HG03280 (cell line): ENCODE measurements around the gene GDA.

Experiments used
- ATAC-seq: cut with Tn5 transposase; IDR thresholded peaks from one replicate; pipeline ENCODE4 v1.9.1; 2021; ENCODE audit warnings: mild to moderate bottlenecking, moderate library complexity; ENCODE audit not compliant: unreplicated experiment

The GDA gene

DNA sequence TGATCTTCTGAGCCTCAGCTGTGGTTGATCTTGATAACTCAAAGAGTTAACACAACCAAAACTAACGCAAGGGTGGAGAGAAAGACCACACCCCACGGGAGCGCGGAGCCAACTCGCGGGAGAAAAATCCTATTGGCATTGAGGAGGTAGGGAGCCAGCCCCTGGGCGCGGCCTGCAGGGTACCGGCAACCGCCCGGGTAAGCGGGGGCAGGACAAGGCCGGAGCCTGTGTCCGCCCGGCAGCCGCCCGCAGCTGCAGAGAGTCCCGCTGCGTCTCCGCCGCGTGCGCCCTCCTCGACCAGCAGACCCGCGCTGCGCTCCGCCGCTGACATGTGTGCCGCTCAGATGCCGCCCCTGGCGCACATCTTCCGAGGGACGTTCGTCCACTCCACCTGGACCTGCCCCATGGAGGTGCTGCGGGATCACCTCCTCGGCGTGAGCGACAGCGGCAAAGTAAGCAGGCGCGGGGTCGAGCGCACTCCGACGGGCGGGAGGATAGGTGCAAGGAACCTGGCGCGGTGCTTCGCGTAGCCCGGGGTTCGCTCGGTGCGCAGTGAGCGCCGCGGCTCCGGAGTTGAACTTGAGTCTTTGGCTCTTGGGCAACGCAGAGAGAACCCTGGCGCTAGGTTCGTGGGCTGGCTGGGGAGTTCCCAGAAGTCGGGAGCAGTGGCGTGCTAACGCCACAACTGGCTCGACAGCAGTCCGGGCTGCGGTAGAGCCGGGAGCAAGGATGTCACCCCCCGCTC, at the start of gene GDA:
TSS of gene GDA (plus strand) at position 210 of the 745 bp plus-strand sequence. CDS start at position 330, 120 bp downstream.
- ATAC-seq = no peak

DNA sequence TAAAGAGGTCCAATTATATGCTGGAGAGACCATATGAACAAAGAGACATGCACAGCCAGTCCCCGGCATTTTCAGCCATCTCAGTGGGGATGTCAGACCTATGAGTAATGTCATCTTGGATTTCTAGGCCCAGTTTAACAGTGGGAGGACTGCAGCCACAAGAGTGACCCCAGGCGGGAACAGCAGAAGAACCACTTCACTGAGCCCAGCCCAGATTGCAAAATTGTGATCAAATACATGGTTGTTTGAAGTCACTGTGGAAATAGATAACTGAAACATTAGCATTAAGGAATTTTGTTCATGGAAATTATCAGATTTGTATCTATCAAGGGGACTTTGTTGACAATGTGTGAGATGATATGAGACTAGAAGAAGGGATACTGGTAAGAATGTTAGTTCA, 46.7 kb upstream of the GDA start:
- ATAC-seq = no peak

DNA sequence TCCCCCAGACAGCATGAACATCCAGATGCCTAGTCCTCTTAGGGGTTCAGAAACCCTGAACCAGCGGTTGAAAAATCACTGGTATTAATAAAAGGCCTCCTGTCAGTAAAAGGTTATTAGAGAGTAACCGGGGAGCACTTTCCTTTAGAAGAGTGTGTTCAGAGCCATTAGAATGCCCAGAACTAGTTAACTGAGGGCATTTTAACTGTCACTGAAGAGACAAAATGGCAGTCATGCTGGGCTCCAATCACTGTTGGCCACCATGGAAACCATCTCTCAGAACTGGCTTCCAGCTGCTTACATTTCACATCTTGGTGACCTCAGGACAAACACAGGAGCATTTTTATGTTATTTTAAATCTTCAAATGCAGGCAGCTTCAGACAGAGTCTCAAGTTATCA, 36.2 kb upstream of the GDA start:
- no peak for ATAC-seq

DNA sequence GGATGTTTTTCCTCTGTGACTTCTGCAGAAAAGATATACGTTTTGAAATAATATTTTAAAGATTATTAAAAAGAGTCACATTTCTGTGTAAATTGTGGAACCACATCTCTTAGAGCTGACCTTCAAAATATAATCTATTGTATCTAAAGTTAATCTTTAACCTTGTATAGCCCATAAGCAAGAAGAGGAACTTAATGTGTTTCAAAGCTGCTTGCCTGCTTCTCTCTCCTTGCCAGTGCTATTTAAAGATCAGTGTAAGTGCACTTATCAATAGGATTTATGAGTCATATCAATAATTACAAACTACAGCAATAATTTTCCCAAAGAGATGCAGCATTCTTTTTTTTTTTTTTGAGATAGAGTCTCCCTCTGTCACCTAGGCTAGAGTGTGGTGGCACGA, 29.4 kb upstream of the GDA start:
- ATAC-seq = no peak

DNA sequence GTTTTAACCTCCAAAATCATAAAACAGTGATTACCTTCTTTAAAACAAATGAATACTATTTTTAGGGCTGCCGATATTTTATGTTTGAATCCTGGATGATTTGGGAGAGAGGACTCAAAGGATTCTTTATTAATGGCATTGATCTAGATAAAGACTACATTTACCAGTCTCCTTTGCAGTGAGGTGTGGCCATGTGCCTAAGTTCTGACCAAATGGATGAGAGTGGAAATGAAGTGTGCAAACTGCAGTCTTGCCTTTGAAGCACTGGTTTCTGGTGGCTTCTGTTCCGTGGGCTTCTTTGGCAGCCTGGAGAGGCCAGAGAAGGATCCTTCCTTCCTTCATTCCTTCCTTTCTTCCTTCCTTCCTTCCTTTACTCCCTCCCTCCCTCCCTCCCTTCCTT, 24.3 kb upstream of the GDA start:
- no peak for ATAC-seq

GRCh38 chr9:72127753-72128152, 21.5 kb upstream of the GDA start:
- ATAC-seq = no peak

- ATAC-seq = no peak
These were observed 20.7 kb upstream of the GDA start for GRCh38 chr9:72128526-72128925.

GRCh38 chr9:72129271-72130156, 19.7 kb upstream of the GDA start:
- no peak for ATAC-seq

- ATAC-seq = no peak
These were observed 18.9 kb upstream of the GDA start for GRCh38 chr9:72130321-72130720.

- ATAC-seq = no peak
These were observed 18.0 kb upstream of the GDA start for GRCh38 chr9:72131206-72131605.

GRCh38 chr9:72132052-72132451, 17.2 kb upstream of the GDA start:
- no peak for ATAC-seq

GRCh38 chr9:72133365-72134035, 15.7 kb upstream of the GDA start:
- no peak for ATAC-seq

DNA sequence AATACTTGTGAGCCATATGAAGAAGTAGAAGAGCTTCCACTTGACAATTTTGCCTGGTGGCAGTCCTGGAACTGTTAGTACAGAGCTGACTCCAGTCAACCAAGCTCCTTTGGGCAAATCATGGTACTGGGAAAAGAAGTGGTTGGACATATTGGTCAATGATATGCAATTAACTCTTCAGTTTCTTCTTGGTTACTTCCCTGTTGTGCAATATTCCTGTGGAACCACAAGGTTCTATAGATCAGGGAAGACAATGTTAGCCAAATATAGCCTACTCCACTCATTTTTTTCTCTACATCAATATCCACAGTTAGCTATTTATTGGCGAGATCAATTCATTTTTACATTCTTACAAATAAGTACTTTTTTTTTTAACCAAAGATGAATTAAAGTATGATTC, 14.4 kb upstream of the GDA start:
- ATAC-seq = no peak

DNA sequence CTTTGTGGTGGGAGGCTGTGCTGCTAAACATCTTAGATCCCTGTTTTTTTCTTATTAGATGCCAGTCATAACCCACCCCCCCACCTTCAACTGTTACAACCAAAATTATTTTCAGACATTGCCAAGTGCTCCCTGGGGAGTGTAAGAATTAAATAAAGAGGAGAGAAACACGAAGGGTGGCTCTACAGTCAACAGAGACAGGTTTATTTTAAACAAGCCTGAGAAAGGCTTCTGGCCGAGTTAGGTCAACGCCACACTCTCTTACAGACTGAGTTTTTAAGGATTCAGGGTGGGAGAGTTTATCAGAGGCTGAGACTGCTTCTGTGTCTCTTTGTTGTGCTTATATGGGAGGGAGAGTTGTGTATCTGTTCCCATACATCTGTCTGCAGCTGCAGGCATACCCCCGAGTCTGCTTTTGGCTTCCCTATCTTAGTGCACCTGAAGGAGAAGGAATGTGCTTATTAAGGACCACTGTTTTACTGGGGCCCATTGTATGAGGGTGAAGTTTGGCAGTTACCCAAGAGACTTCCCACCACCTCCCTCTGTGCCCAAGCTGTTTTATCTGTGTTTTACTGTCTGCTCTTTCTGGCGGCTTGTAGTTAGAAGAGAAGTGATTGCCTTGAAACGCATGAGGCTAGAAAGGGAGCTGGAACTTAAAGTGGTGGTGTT, 11.4 kb upstream of the GDA start:
- no peak for ATAC-seq

- no peak for ATAC-seq
These were observed 10.0 kb upstream of the GDA start for GRCh38 chr9:72139226-72139625.

GRCh38 chr9:72140586-72140985, 8.7 kb upstream of the GDA start:
- no peak for ATAC-seq

DNA sequence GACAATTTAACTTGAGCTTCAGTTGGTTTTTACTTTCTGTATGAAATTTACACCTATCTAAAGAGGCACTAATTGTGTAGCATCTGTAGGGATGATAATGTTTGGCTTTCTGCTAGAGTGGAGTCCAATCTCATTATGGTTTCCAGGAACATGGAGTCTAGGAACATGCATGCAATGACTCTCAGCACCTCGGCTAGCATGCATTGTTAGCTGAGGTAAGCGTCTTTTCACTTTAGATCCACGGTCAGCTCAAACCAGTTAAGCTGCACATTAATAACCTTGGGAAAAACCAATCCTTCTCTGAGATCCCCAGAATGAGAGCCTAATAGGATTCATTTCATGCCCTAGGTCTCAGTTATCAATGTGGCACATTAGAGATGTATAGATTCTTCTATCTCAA, 7.8 kb upstream of the GDA start:
- no peak for ATAC-seq

DNA sequence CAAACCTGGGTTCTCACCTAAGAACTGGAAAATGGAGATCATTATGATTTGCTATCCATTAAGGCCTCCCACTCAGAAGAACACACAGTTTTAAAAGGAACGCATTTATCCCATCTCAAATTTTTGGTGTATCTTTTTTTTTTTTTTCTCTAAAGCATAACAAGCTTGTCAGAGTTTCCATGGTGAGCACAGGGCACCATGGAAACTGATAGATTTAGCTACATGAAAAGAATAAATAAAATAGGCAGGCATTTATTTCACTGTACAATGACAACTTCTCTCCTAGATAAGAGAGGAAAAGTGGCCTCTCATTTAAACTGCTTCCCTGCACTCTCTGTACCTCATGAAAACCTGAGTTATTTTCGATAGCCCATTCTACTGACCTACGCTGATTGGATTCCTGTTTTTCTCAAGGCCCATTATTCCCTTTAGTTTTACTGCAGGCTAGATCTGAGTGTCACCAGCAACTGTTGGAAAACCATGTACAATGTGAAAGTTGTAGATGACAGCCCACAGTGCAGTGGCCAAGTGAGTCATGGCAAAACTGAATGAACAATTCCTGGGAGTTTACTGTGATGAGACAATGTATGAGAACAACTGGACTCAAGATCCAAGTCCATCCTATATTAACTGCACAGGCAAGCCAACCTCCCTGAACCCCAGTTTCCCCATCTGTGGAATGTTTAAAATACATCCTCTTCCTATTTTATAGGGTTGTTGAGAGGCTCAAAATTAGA, 4.3 kb upstream of the GDA start:
- ATAC-seq = no peak

GRCh38 chr9:72145733-72146505, 3.3 kb upstream of the GDA start:
- ATAC-seq = no peak

DNA sequence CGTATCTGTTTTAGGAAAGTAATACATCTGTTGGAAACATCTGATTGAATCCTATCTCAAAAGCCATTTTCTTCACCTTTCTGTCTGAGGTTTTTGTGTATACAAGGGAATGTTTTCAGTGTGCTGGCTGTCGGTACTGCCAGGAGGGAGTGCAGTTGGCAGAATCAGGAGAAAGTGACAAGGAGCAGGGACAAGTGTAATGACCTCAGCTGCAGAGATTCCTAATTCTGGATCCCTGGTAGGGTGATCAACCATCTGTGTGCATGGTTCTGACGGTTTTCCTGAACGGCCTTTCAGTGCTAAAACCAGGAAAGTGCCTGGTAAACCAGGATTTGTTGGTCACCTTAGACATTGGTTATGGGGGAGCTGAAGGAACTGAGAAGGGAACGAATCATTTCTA, 1.6 kb upstream of the GDA start:
- no peak for ATAC-seq
